ENCODE measurements around the gene POU6F2. TPM values are rescaled to one million over a fixed set of nuclear protein-coding genes. Genes with fewer than 3 reads are reported as not detected.

The POU6F2 gene
- total RNA-seq, 1 donor from 2014 or later, result not detected

- no peak for DNase-seq (ENCODE audit: low read depth in 2 of 2)
Observed at GRCh38 chr7:39249635-39250152, 272.0 kb downstream of the POU6F2 start.

GRCh38 chr7:39252916-39253315, 275.2 kb downstream of the POU6F2 start:
- DNase-seq (ENCODE audit: low read depth in 2 of 2), result no peak

- DNase-seq (ENCODE audit: low read depth in 2 of 2), result no peak
Observed at GRCh38 chr7:39259391-39260003, 281.8 kb downstream of the POU6F2 start.

GRCh38 chr7:39260279-39260844, 282.7 kb downstream of the POU6F2 start:
- DNase-seq (ENCODE audit: low read depth in 2 of 2), result no peak

GRCh38 chr7:39261771-39262170, 284.1 kb downstream of the POU6F2 start:
- DNase-seq (ENCODE audit: low read depth in 2 of 2), result no peak

- DNase-seq (ENCODE audit: low read depth in 2 of 2), result no peak
Observed at GRCh38 chr7:39265641-39266591, 288.2 kb downstream of the POU6F2 start.

- DNase-seq (ENCODE audit: low read depth in 2 of 2), result no peak
Observed at GRCh38 chr7:39269034-39269433, 291.3 kb downstream of the POU6F2 start.

- DNase-seq (ENCODE audit: low read depth in 2 of 2), result no peak
Observed at GRCh38 chr7:39270018-39270417, 292.3 kb downstream of the POU6F2 start.

- DNase-seq (ENCODE audit: low read depth in 2 of 2), result no peak
Observed at GRCh38 chr7:39271402-39271801, 293.7 kb downstream of the POU6F2 start.

- no peak for DNase-seq (ENCODE audit: low read depth in 2 of 2)
Observed at GRCh38 chr7:39272111-39272510, 294.4 kb downstream of the POU6F2 start.

- DNase-seq (ENCODE audit: low read depth in 2 of 2), result no peak
Observed at GRCh38 chr7:39272691-39273090, 295.0 kb downstream of the POU6F2 start.

GRCh38 chr7:39280337-39280736, 302.6 kb downstream of the POU6F2 start:
- DNase-seq (ENCODE audit: low read depth in 2 of 2), result no peak

GRCh38 chr7:39285256-39285655, 307.5 kb downstream of the POU6F2 start:
- DNase-seq (ENCODE audit: low read depth in 2 of 2), result no peak

GRCh38 chr7:39288303-39288702, 310.6 kb downstream of the POU6F2 start:
- no peak for DNase-seq (ENCODE audit: low read depth in 2 of 2)

GRCh38 chr7:39291628-39292410, 314.1 kb downstream of the POU6F2 start:
- DNase-seq (ENCODE audit: low read depth in 2 of 2), result no peak

- DNase-seq (ENCODE audit: low read depth in 2 of 2), result no peak
Observed at GRCh38 chr7:39293056-39293823, 315.5 kb downstream of the POU6F2 start.

GRCh38 chr7:39294022-39294421, 316.3 kb downstream of the POU6F2 start:
- no peak for DNase-seq (ENCODE audit: low read depth in 2 of 2)

- no peak for DNase-seq (ENCODE audit: low read depth in 2 of 2)
Observed at GRCh38 chr7:39295796-39296195, 318.1 kb downstream of the POU6F2 start.

GRCh38 chr7:39299695-39300094, 322.0 kb downstream of the POU6F2 start:
- no peak for DNase-seq (ENCODE audit: low read depth in 2 of 2)

- no peak for DNase-seq (ENCODE audit: low read depth in 2 of 2)
Observed at GRCh38 chr7:39300276-39300675, 322.6 kb downstream of the POU6F2 start.

- DNase-seq (ENCODE audit: low read depth in 2 of 2), result no peak
Observed at GRCh38 chr7:39301543-39301942, 323.8 kb downstream of the POU6F2 start.
